Stimulated activated CD8-positive, alpha-beta memory T cell treated with anti-CD3 and anti-CD28 coated beads, Interleukin-15, amount 100 ng/mL, for 48 hours (primary cell): ENCODE data around the gene B4GALT1.
"Not testable (repeated sequence)": the region's sequence is repeated elsewhere in the genome, so short reads cannot be mapped to it uniquely, and the experiment has no call there.

ENCODE experiments used
- DNase-seq, 2 donors: peaks; one replicate each; pipeline ENCODE4 v3.0.0-alpha.2; 2020; ENCODE audit warnings: low read depth in 2 of 2

Gene B4GALT1

GRCh38 chr9:33103501-33104281 lies 63.4 kb downstream of the B4GALT1 start:
- DNase-seq: no peak

- DNase-seq: no peak
These were observed 64.5 kb downstream of the B4GALT1 start for GRCh38 chr9:33102551-33103210.

GRCh38 chr9:33101104-33101951 lies 65.8 kb downstream of the B4GALT1 start:
- DNase-seq: no peak

- DNase-seq: no peak
These were observed 67.4 kb downstream of the B4GALT1 start for GRCh38 chr9:33099754-33100153.

- no peak for DNase-seq
These were observed 69.9 kb downstream of the B4GALT1 start for GRCh38 chr9:33097192-33097591.

GRCh38 chr9:33092634-33093033 lies 74.5 kb downstream of the B4GALT1 start:
- no peak for DNase-seq

GRCh38 chr9:33085672-33086071 lies 81.5 kb downstream of the B4GALT1 start:
- not testable (repeated sequence) for DNase-seq

GRCh38 chr9:33082538-33083326 lies 84.4 kb downstream of the B4GALT1 start:
- DNase-seq: no peak

GRCh38 chr9:33082128-33082527 lies 85.0 kb downstream of the B4GALT1 start:
- no peak for DNase-seq

GRCh38 chr9:33081128-33081851 lies 85.8 kb downstream of the B4GALT1 start:
- DNase-seq: peak; percentile 28 to 39

GRCh38 chr9:33080534-33080933 lies 86.6 kb downstream of the B4GALT1 start:
- DNase-seq: no peak

- peak; percentile 91 to 93 for DNase-seq
These were observed 90.8 kb downstream of the B4GALT1 start, which contains the start of gene SMU1 for GRCh38 chr9:33076046-33077004. SMU1 (minus strand) TSS chr9:33076674; CDS start chr9:33076608, 66 bp downstream.

GRCh38 chr9:33068991-33069390 lies 98.1 kb downstream of the B4GALT1 start:
- DNase-seq: no peak

- no peak for DNase-seq
These were observed 101.7 kb downstream of the B4GALT1 start for GRCh38 chr9:33065157-33066076.
